Measurements from ENCODE around the gene USP49.
A peak's percentile ranks its signal among the peaks of the same experiment; 100 is the strongest.
"Not testable (repeated sequence)": the region's sequence is repeated elsewhere in the genome, so short reads cannot be mapped to it uniquely, and the experiment has no call there.

The USP49 gene

GRCh38 chr6:41895300-41896233 is at the start of gene USP49:
TSS of gene USP49 (minus strand) at chr6:41895375. CDS start at chr6:41806983, 88,392 bp downstream.
- intact Hi-C loops (cut with DNase I) = loop anchor here (5.0 to 10.0 kb wide), 2 partner anchors 37 to 111 kb away; partner anchors contain the start of genes PRICKLE4 and TOMM6

GRCh38 chr6:41943456-41943855 is 48.3 kb upstream of the USP49 start:
- no peak for DNase-seq
- intact Hi-C loops (cut with DNase I) = no loop called here

More at GRCh38 chr6:41895300-41896233, at the start of gene USP49:
- peak; percentile 78 to 98 (median 87) for DNase-seq

DNA sequence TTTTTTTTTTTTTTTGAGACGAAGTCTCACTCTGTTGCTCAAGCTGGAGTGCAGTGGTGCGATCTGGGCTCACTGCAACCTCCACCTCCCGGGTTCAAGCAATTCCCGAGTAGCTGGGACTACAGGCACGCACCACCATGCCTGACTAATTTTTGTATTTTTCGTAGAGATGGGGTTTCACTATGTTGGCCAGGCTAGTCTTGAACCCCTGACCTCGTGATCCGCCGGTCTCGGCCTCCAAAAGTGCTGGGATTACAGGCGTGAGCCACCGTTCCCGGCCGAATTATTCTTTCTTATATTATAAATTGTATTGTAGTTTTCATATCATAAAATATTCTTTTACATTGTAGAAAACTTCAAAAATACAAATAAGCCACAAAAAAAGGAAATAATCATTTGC is 47.7 kb upstream of the USP49 start:
- DNase-seq; intact Hi-C loops (cut with DNase I): not testable (repeated sequence)

GRCh38 chr6:41942067-41942851 is 47.1 kb upstream of the USP49 start:
- no peak for DNase-seq
- intact Hi-C loops (cut with DNase I) = no loop called here

DNA sequence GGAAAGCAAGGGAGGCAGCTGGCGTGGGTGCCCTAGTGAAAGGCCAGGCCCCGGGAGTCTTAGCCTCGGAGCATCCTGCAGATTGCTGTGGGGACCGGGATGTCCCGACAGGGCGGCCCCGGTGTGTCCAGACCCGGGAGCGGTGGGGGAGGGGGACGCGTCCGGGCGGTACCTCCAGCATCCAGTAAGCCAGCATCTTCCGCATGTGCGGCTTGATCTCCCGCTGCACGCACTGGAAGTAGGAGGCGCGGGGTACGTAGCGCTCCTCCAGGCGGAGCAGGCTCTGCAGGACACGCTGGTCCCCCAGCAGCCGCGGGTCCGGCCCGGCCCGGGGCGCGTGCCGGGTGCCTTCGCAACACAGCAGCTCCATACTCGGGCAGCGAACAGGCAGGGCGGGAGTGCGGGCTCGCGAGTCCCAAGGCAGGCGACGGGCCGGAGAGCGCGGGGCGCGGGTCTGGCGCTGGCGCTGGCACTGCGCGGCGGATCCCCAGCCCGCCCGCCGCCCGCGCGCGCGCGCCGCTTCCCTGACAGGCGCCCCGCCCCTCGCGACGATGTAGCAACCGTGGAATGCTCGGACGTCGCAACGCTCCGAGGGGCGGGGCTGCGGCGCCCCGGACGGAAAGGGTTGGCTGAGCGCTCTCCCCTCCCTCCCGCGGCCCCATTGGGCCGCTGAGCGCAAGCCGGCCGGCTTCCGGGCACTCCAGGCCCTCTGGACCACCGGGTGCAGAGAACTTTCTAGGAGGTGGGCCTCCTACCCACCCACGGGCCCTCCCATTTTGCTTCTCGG is 46.3 kb upstream of the USP49 start, which contains the start of gene CCND3:
Gene CCND3 (minus strand): TSS at position 529 of the 787 bp plus-strand sequence. CDS start 159 bp downstream, at position 370.
- DNase-seq = peak; percentile 81 to 98 (median 92)
- intact Hi-C loops (cut with DNase I) = loop anchor here (2.0 kb wide), 1 partner anchor 103 kb away; no protein-coding TSS in a partner anchor

DNA sequence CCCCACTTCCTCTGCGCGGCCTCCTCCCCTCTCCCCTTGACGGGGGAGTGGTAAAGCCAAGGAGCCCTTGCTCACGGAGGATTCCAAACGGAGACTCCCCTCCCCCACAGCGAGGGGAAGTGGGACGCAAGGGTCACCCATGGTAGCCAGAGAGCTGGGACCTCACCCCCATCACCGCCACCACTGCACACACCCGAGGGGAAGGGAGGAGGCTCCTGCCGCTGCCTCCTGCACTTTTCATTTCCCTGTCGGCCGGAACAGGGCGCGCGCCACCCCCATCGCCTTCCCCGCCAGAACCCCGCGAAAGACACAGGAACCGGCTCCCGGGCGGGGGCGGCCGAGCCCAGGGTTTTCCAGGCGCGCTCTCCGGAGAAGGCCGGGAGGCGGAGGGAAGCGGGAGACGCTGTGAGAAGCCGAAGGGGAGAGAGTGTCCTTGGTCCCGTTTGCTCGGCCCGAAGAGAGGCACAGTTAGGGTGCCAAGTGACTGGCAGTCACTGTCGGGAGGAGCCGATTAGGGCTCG is 45.6 kb upstream of the USP49 start:
- DNase-seq = peak in 9 of 10 donors; percentile 45 to 94 (median 60)
- intact Hi-C loops (cut with DNase I) = loop anchor here (2.0 kb wide), 1 partner anchor 104 kb away; no protein-coding TSS in a partner anchor

DNA sequence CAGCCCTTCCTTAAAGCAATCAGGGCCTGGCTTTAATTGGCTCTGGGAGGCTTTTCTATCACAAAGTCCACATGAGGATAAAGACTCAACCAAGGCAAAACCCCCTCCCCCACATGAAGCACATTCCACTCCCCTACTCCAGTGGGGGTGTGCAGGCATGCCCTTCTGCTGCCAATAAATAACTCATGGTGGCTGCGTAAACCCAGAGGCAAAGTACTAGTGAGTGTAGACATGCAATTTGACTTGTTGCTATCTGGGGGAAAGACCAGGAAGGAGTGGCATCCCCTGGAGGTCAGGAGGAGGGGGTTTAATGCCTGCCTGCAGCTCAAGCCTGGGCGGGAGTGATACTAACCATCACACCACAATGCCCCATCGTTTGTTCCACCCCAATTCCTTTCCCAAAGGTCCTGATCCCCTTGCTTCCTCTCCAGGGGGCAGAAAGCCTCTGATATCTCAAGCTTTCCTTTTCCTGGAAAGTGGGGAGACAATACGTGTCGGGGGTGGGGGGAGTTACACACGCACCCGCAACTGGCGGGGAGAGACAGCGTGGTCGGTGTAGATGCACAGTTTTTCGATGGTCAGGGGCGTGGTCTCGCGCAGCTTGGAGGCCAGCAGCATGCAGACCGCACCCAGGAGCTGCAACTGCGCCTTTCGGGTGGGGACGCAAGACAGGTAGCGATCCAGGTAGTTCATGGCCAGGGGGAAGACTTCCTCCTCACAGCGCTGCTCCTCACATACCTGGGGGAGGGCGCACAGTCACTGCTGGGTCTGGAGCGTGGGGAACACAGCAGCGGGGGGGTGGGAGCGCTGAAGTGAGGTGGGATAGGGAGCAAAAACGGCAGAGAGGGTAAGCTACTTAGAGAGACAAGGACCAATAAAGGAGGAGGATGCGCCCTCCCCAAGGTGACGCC is 44.9 kb upstream of the USP49 start:
- peak in 1 of 10 donors; percentile 83 for DNase-seq
- intact Hi-C loops (cut with DNase I) = loop anchor here (2.0 kb wide), 1 partner anchor 105 kb away; no protein-coding TSS in a partner anchor

- peak in 7 of 10 donors; percentile 19 to 84 (median 34) for DNase-seq
- intact Hi-C loops (cut with DNase I) = no loop called here
These were observed 44.1 kb upstream of the USP49 start for GRCh38 chr6:41939176-41939847.

DNA sequence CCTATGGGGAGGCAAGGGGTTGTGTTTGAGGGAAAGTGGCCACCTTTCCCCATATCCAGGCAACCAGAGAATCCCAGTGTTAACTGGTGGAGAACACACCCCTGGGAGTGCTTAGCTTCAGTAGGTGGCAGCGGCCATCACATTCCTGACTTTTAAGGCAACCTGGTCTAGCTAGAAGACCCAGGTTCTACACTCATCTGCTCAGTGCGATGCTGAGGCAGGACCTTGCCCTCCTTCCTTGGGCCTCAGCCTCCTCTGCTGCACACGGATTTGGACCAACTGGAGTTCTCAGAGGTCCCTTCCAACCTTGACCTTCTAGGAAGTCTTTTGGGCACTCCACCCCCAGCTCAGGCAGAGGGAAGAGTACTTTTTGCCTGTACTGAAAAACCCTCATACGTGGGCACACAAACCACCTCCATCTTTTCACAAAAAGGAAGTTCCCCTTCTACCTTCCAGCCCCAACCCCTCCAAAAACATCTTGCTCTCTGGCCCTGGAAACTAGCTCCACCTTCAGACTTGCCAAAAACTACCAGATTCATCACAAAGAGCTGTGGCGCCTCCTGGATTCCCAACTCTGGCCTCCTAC is 43.5 kb upstream of the USP49 start:
- intact Hi-C loops (cut with DNase I) = no loop called here
- DNase-seq = no peak

DNA sequence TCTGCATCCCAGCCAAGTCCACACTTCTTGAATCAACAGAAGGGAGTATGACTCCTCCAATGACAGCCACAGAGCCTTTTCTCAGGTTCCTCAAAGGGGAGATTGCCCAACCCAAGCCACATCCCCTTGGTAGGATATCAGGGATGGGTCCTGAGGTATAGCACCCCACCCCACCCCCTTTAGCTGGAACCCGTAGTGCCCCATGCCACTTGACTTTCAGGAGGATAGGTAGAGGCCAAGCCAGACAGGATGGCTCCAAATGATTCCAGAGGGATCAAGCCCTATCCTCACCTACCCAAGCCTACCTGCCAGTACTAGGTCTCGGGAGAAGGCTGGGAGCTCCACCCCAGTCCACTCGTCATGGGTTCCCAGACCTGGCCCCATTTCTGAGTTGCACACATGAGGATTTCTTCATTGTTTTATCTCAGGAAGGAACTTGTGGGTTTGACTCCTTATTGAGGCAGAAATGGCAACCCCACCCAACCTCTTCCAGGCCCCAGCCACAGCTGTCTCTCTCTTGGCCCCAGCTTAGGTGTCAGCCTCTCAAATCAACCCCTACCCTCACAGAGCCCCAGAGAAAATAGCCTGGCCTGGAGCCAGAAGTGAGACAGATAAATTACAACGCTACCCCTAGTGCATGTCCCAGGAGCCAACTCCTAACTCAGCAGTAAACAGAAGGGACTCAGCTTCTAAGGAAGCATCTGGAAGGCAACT is 42.8 kb upstream of the USP49 start:
- intact Hi-C loops (cut with DNase I) = no loop called here
- no peak for DNase-seq

- DNase-seq = no peak
- intact Hi-C loops (cut with DNase I) = no loop called here
These were observed 42.3 kb upstream of the USP49 start for GRCh38 chr6:41937472-41937860.

DNA sequence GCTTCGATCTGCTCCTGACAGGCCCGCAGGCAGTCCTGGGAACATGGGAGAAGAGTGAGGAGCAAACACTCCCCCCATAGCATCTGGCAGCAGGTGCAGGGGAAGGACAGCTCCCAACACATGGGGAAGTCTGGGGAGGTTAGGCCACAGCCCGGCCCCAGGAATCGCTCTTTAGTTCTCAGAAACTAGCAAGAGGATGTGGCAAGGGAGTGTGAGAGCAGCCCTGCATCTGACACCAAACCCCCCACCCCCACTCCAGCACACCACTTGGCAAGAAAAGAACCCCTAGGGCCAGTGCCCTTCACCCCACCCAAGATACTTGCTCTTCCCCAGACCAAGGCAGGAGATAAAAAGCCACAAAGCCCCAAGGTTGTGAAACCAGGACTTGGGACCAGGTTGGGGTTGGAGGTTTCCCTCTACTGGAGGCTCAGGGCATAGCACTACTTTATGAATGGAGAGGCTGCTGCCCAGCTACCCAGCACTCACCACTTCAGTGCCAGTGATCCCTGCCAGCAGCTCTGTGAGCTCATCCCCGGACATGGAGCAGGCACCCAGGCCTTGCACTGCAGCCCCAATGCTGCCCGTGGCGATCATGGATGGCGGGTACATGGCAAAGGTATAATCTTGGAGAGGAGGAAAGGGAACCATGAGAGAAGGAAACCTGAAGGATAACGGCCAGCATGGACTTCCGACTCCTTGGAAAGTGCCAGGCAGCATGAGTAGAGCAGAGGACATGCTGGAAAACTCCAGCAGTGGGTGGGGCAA is 41.1 kb upstream of the USP49 start:
- intact Hi-C loops (cut with DNase I) = no loop called here
- peak; percentile 67 to 97 (median 74) for DNase-seq

DNA sequence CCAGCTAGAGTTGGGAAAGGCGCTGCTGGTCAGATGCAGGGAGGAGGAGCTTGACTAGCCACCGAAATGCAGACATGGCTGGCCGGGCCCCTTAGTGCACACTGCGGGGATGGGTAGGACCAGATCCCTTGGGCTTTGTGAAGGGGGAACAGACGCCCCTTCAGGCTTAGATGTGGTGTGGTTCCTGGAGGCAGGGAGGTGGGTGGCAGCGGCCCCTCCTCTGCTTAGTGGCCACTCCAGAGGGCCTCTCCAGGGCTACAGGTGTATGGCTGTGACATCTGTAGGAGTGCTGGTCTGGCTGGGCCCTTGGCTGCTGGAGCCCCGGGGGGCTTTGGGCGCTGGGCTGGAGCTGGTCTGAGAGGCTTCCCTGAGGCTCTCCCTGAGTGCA is 40.5 kb upstream of the USP49 start:
- no peak for DNase-seq
- intact Hi-C loops (cut with DNase I) = no loop called here

- DNase-seq = no peak
- intact Hi-C loops (cut with DNase I) = no loop called here
These were observed 40.0 kb upstream of the USP49 start for GRCh38 chr6:41935193-41935574.

- no peak for DNase-seq
- intact Hi-C loops (cut with DNase I) = loop anchor here (5.0 kb wide), 1 partner anchor 37 kb away; the partner anchor contains the start of gene USP49
These were observed 39.4 kb upstream of the USP49 start for GRCh38 chr6:41934278-41935192.
